Effector memory CD4-positive, alpha-beta T cell (primary cell): ENCODE measurements around the gene TMEM98.

ENCODE experiments used
- DNase-seq, 3 donors: peaks; one replicate each; pipeline ENCODE4 v3.0.0-alpha.2; 2020
- H3K27ac ChIP-seq: 2 replicates; pipeline ENCODE4 v1.7.0; 2013; ENCODE audit warnings: mild to moderate bottlenecking, low read length, moderate library complexity; ENCODE audit not compliant: insufficient read depth, poor library complexity, severe bottlenecking
- H3K27me3 ChIP-seq: replicated peaks from 2 replicates; pipeline ENCODE4 v1.7.0; 2013; ENCODE audit warnings: mild to moderate bottlenecking, low read length; ENCODE audit not compliant: insufficient read depth, control insufficient read depth, poor library complexity, severe bottlenecking
- H3K36me3 ChIP-seq: 2 replicates; pipeline ENCODE4 v1.7.0; 2013; ENCODE audit warnings: mild to moderate bottlenecking, low read length, moderate library complexity; ENCODE audit not compliant: control insufficient read depth, insufficient read depth
- H3K4me1 ChIP-seq: 2 replicates; pipeline ENCODE4 v1.7.0; 2013; ENCODE audit warnings: low read length, mild to moderate bottlenecking; ENCODE audit not compliant: control insufficient read depth, insufficient read depth, poor library complexity, severe bottlenecking
- H3K4me3 ChIP-seq: 2 replicates; pipeline ENCODE4 v1.7.0; 2013; ENCODE audit warnings: low read length, low read depth, mild to moderate bottlenecking; ENCODE audit not compliant: insufficient read depth, poor library complexity, severe bottlenecking
- H3K9me3 ChIP-seq: 2 replicates; pipeline ENCODE4 v1.7.0; 2013; ENCODE audit warnings: mild to moderate bottlenecking, low read length, moderate library complexity; ENCODE audit not compliant: control insufficient read depth

Gene TMEM98

DNA sequence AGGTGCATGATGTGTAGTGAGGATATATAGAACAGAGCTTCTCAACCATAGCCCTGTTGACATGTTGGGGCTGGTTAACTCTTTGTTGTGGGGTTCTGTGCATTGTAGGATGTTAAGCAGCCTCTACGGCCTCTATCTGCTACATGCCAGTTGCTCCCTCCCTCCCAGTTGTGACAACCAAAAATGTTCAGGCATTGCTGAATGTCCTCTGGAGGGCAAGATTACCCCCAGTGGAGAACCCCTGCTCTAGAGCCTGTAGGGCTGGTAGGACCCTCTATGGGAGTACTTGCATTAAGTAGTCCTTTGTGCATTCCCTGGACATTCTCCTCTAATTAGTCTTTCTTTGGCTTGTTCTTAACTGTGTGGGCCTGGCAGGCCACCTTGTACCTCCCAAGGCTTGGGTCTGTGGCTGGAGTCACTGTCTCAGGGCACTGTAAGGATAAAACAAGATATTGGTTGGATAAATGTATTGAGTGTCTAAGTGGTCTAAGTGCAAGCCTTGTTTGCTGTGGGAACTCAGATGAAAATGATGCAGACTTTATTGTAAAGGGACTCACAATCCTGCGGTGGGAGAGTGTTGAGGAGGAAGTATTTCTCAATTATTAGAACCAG, 31.2 kb upstream of the TMEM98 start:
- H3K4me3 ChIP-seq, result no peak overlapping the region
- no peaks in the 10 kb centered on the region for H3K27me3 ChIP-seq
- H3K27ac ChIP-seq, result no peak overlapping the region
- no peaks in the 10 kb centered on the region for H3K36me3 ChIP-seq
- no peaks in the 10 kb centered on the region for H3K4me1 ChIP-seq
- no peaks in the 10 kb centered on the region for H3K9me3 ChIP-seq
- no peak for DNase-seq

DNA sequence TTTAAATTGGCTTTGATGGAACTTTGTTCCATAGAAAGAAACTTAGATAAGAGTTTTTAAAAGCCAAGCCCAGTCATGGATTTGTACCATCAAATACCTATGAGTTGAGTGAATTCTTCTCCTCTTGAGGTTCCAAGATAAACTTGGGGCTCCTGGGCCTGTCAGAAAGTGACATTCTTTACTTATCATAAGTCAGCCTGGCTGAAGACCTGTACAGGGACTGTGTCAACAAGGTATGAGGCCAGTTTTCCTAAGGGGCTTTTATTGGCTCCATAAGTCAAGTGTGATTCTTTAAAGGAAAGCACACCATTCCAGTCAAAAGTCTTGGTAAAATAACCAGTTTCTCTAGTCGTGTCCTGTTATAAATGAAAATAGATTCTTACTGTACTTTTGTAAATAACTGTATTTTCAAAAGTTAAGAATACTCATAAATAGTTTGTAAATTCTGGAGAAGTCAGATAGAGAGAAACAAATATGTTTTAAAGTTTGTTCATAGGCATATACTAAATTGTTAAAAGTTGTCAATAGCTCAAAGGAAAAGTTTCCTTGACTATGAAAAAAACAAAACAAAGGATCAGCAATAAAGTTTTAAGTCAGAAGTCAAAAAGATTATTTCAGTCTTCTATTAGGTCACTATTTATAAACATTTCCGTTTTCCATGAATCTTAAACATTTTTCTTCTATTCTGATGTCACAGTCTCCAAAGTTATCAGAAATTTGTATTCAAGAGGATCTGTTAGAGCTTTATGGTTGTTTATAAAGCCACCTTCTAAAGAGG, 28.5 kb upstream of the TMEM98 start:
- H3K27me3 ChIP-seq, result no peaks in the 10 kb centered on the region
- no peaks in the 10 kb centered on the region for H3K36me3 ChIP-seq
- H3K4me1 ChIP-seq, result no peaks in the 10 kb centered on the region
- no peak overlapping the region for H3K4me3 ChIP-seq
- no peak for DNase-seq
- H3K27ac ChIP-seq, result no peak overlapping the region
- H3K9me3 ChIP-seq, result no peaks in the 10 kb centered on the region

DNA sequence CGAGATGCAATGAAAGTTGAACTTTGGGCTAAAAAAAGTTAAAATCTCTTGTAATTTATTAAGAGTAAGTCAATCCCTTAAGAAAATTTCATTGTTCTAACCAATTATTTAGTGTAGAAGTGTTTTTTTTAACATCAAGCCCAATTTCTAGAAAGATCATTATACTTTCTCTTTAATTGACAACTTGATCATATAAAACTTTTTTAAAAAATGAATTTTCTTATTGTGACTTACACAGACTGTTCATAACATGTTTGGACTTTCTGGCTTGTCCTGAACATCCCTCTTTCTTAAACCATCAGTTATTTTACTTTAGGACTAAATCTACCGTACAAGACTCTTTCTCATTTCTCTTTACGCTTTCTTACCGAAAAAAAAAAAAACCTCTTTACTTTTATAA, 26.2 kb upstream of the TMEM98 start:
- H3K4me3 ChIP-seq, result no peak overlapping the region
- no peak for DNase-seq
- no peaks in the 10 kb centered on the region for H3K36me3 ChIP-seq
- H3K4me1 ChIP-seq, result no peaks in the 10 kb centered on the region
- no peaks in the 10 kb centered on the region for H3K27me3 ChIP-seq
- H3K27ac ChIP-seq, result no peak overlapping the region
- no peaks in the 10 kb centered on the region for H3K9me3 ChIP-seq

DNA sequence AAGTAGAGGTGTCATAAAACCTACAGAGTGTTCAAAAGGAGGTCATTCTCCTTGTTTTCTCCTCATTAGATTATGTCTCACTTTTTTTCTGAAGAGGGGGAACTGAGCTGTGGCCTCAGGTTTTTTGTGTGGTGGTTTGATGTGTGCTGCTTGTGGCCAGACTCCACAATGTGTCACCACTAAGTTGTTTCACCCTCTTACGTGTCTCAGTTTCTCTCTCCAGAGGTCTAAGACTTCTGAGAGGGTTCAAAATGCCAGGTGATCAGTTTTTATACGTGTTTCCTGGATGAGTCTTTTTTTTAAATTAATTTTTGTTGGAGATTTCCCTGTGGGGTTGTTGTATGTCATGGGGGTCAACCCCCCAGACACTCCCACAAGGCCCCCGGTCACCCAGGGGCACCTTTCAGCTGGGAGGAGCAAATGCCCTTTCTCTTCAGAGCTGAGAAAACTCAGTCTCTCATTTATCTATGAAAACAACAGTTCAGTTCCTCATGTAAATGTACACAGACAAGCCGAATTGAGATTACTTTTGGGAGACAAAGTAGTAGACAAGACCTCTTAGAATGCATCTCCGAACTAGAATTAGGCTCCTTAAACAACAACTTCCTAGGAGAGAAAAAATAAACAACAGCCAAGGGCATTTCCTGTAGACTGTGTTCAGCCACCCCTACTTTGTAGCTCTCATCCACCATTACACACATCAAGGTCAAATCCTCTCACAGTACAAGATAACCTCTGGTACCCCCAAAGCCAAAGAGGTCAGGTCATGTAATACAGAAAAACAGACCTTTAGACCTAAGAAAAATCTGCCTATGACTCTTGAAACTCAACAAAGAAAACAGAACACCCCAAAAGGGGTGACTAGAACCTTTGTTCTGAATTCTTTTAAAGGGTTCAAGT, 23.9 kb upstream of the TMEM98 start:
- no peaks in the 10 kb centered on the region for H3K4me1 ChIP-seq
- H3K4me3 ChIP-seq, result no peak overlapping the region
- H3K27ac ChIP-seq, result no peak overlapping the region
- no peaks in the 10 kb centered on the region for H3K36me3 ChIP-seq
- DNase-seq, result no peak
- no peaks in the 10 kb centered on the region for H3K27me3 ChIP-seq
- no peaks in the 10 kb centered on the region for H3K9me3 ChIP-seq

DNA sequence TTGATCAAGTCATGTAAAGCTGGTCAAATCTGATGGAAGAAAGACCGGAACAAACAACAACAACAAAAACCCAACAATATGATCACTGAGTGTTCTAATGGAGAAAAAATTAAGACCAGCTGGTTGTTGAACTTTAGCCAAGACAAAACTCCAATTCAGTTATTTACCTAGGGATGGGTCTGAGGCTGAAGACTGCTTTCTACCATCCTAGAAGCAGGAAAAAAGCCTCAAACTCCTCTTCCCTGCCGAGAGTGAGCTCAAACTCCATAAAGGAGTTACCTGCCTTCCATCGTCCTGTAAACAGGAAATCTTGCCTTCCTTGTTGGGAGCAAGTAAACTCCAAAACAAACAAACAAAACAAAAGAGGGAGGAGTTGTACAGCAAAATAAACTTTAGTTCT, 23.1 kb upstream of the TMEM98 start:
- H3K27ac ChIP-seq, result no peak overlapping the region
- H3K4me3 ChIP-seq, result no peak overlapping the region
- no peaks in the 10 kb centered on the region for H3K4me1 ChIP-seq
- no peaks in the 10 kb centered on the region for H3K36me3 ChIP-seq
- no peaks in the 10 kb centered on the region for H3K9me3 ChIP-seq
- H3K27me3 ChIP-seq, result no peaks in the 10 kb centered on the region
- no peak for DNase-seq

DNA sequence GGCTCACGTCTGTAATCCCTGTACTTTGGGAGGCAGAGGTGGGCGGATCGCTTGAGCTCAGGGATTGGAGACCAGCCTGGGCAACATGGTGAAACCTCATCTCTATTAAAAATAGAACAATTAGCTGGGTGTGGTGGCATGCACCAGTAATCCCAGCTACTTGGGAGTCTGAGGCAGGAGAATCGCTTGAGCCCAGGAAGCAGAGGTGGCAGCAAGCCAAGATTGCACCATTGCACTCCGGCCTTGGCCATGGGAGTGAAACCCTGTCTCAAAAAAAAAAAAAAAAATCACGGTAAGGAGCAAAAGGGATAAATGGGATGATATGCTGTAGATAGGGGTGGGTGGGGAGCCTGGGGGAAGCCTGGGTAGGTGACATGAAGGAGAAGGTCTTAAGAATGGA, 20.4 kb upstream of the TMEM98 start:
- H3K4me3 ChIP-seq, result no peak overlapping the region
- DNase-seq, result no peak
- no peaks in the 10 kb centered on the region for H3K36me3 ChIP-seq
- H3K4me1 ChIP-seq, result no peaks in the 10 kb centered on the region
- H3K27me3 ChIP-seq, result no peaks in the 10 kb centered on the region
- H3K27ac ChIP-seq, result no peak overlapping the region
- H3K9me3 ChIP-seq, result no peaks in the 10 kb centered on the region

DNA sequence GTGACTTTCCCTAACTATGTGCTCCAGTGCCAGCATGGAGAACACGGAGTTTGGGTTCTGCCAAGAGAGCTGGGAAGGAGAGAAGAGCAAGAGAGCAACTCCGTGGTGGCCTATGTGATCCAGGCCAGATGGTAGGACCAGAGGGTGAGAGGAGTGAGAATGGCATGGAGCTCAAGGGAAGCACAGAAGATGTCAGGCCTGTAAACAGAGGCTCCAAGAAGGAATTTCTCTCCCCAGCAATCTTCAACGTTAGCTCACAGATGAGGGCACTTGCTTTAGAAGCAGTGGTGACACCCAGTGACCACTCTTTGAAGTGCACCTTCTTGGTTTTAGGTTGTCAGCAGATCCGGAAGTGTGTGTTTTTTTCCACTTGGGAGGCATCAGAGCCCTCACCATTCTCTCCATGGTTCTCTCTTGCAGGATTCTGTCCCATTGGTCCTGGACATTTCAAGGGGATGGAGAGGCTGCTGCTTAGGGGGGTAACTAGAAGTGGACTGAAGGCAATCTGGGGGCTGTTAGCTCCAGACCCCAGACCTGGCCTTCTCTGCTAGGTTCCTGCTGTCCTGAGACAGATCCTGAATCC, 18.1 kb upstream of the TMEM98 start:
- no peak overlapping the region for H3K27ac ChIP-seq
- no peaks in the 10 kb centered on the region for H3K4me1 ChIP-seq
- H3K27me3 ChIP-seq, result no peaks in the 10 kb centered on the region
- no peaks in the 10 kb centered on the region for H3K36me3 ChIP-seq
- no peak overlapping the region for H3K4me3 ChIP-seq
- peak in 1 of 3 donors; percentile 12 for DNase-seq
- no peaks in the 10 kb centered on the region for H3K9me3 ChIP-seq

DNA sequence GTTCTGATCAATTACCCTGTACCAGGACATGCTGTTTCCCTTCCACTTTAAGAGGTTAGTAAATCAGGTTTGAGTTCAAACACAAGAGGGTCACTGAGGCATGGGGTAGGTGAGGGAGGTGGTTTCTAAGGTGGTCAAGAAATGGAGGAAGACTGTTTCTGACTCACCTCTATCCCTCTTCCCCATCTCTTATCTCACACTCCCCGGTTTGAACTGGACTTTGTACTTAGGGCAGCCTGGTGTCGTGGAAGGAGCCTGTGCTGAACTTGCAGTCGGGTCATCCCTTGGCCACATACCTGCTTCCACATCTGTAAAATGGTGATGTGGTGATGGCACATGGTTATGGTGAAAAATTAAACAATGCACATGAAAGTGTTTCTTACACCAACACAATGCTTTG, 17.2 kb upstream of the TMEM98 start:
- no peak for DNase-seq
- no peaks in the 10 kb centered on the region for H3K4me1 ChIP-seq
- no peaks in the 10 kb centered on the region for H3K27me3 ChIP-seq
- no peaks in the 10 kb centered on the region for H3K36me3 ChIP-seq
- no peaks in the 10 kb centered on the region for H3K9me3 ChIP-seq
- H3K27ac ChIP-seq, result no peak overlapping the region
- no peak overlapping the region for H3K4me3 ChIP-seq

DNA sequence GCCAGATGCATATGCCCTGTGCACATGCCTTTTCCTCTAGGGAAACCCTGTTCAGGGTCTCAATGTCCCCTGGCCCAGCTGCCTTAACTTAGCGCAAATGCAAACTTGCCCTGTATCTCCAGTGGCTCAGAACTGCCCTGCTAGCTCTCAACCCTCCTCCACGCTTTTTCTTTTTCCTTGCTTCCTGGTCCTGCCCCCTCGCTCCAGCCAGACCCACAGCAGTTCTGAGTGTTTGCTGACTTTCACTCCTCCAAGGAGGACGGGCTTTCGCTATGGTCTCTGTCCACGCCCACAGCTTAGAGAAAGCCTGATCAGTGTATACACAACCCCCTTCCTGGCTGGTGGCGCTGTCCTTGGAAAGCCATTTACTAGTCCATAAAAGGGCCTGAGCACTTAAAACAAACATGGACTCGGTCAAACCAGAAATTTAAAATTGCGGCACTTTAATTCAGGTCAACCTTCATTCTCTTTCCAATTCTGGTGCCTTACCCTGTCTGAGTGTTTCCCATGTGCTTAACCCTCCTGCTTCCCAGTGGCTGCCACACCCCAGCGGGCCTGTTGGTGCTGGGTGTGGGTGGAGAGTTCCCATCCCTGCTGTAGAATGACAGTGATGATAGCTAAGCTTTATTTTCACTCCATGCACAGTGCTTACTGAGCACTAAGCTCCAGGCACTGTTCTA, 15.6 kb upstream of the TMEM98 start:
- DNase-seq, result no peak
- Histone ChIP-seq H3K36me3 (no peaks in the 10 kb centered on the region), H3K27me3 (no peaks in the 10 kb centered on the region), H3K4me1 (no peaks in the 10 kb centered on the region), H3K27ac (no peak overlapping the region), H3K9me3 (no peaks in the 10 kb centered on the region), H3K4me3 (no peak overlapping the region)
